GM19025 (cell line): ENCODE measurements around the gene HAS3.

Experiments
- ATAC-seq: cut with Tn5 transposase; IDR thresholded peaks from one replicate; pipeline ENCODE4 v1.9.1; 2021; ENCODE audit warnings: mild to moderate bottlenecking, low read depth, moderate library complexity; ENCODE audit not compliant: unreplicated experiment

The HAS3 gene

DNA sequence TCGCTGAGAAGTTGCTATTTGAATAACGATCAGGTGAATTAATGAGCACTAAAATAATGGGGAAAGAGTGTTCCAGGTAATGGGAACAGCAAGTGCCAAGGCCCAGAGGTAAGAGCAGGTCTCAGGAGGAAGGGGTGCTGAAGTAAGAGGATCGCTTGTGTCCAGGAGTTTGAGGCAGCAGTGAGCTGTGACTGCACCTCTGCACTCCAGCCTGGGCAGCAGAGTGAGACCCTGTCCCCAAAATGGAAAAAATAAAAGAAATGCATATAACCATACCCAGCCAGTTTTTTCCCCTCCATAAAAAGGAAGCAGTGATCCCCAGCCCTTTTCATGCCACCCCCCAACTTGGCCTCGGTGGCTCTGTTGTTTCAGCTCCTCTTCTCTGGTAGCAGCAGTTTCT lies 16.8 kb upstream of the HAS3 start:
- ATAC-seq, result no peak

DNA sequence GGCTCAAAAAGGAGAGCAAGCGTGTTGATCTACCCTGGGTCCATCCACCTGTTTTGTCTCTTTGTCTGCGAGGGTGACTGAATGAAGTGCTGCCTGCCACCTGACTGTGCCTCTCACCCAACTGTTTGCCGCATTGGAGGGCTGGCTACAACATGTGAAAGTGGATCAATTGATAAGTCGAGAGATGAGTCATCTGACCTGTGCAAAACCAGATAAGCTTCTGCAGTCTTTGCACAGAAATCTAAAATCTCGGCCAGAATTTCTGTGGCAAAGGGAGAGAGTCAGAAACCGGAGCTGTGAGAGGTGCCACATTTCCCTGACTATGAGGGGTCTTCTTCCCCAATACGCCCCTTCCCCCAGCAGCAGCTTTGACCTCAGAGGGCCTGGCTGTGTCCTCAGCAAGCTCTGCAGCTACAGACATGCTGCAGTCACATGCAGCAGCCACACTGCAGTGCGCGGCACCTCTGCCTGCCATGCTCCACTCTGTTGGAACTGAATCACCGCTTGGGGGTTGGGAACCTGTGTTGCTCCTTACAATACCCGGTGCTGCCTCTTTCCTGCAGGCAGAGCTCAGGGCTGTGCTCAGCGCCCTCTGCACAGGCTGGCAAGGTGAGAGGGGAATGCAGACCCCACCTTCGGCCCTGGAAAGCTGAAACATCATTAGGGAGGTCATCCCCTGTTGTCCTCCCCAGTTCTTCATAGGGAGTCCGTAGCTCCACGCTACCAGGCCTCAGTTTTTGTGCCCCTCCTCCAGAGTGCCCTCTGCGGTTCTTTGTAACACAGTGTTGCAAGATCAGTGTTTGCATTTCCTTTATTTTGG lies 16.2 kb upstream of the HAS3 start:
- no peak for ATAC-seq

DNA sequence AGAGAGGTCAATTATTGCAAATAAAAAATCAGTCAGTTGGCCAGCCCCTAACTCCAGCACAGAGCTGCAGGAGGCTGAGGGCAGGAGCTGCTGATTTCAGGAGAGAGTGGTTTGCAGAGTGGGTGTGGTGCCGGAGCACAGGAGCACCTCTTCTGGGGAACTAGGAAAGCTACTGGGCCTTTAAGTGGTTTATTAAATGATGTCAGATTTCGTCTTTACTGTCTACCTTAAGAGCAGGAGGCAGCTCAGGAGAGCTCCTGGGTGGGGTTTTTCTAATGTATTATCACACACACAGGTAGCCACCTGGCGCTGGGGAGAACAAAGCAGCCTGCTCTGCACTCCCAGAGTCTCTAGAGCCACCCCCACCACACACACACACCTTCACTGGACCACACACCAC lies 11.5 kb upstream of the HAS3 start:
- no peak for ATAC-seq

DNA sequence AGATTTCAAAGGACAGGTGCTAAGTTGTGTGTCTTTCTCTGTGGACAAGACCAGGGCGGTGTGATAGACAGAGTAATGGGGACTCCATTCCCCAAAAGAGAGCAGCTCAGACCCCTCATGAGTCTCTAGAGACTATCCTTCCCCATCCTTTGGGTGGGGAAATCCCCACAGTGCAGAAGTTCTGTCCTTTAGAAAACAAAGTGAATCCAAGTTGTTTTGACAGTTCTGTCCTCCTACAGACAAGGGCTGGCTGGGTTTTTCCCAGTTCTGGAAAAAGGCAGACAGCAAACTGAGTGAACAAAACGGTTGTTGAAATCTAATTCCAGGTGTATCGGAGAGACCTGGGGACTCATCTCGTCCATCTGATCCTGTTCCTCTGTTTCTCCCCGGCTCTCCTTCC lies 11.0 kb upstream of the HAS3 start:
- ATAC-seq, result no peak

DNA sequence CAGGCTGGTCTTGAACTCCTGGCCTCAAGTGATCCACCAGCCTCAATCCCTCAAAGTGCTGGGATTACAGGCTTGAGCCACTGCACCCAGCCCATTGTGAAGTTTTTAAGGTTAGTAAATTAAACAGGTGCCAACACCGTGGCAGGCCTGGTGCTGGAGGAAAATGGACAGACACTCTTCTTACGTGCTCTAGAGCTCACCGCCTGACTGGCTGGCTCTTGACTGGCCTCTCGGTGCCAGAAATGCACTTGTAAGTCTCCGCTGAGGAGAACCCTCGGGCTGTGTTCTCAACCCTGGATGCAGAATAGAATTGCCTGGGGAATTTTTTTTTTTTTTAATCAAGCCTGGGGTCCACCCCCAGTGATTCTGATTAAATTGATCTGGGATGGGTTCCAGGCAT lies 10.3 kb upstream of the HAS3 start:
- ATAC-seq, result no peak

DNA sequence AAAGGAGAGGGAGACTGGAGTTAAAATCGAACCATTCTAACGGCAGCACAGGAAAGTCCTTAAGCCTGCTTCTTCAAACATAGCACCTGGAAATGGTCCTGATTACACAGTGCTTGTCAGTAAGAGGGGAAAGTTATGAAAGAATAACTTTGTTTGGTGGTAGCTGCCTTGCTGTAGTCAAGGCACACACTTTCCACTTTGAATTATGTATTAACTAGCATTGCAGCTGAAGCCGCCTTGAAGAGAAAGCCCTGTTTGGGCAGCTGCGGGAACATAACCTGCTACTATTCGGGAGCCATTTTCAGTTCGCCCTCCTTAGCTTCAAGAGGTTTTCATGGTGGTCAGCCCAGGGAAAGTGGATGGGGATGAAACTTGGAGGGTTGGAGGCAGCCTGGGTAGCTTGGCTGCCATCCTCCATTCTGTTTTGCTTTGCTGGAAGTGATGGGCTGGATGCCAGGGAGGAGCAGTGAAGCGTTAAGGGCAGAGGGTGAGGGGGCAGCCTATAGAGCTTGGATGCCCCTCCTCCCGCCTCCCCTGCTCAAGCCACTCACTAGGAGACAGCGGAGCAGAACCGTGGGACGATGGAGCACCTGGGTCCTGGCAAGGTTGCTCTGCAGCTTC lies 5.3 kb upstream of the HAS3 start:
- ATAC-seq, result no peak

DNA sequence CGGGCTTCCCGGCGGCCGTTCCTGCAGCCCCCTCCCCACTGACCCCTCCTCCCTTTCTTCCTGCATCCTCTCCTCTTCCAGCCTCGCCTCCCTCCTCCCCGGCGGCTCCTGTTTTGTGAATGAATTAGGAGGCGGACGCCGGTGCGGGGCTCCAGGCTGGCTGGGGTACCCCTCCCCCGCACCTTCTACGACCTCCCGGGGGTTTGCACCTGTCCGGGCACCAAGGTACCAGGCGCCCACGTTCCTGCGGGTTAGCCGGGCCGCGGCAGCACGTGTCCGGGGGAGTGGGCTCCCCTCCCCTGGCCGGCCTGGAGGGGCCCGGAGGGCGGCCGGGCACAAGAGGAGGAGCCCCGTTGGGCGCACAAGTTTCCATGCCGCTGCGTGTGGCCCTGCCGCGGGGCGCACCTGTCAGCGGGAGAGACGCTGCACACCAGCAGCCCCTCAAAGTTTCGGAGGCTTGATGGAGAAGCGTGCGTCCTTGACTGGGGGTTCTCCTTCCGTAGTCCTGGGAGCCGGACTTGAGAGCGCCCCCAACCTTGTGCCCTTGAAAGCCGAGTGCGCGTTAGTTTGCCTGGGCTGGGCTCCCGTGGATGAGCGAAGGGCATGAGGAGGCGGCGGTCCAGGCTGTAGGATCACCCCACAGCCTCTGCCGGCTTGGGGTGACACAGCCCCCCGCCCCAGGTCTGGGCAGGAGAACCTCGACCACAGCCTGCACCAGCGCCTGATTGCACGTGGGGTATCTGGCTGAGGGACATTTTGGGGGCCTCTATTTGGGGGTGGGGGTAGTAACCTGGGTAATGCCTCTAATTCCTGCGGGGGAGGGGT lies 1.2 kb downstream of the HAS3 start:
- no peak for ATAC-seq

DNA sequence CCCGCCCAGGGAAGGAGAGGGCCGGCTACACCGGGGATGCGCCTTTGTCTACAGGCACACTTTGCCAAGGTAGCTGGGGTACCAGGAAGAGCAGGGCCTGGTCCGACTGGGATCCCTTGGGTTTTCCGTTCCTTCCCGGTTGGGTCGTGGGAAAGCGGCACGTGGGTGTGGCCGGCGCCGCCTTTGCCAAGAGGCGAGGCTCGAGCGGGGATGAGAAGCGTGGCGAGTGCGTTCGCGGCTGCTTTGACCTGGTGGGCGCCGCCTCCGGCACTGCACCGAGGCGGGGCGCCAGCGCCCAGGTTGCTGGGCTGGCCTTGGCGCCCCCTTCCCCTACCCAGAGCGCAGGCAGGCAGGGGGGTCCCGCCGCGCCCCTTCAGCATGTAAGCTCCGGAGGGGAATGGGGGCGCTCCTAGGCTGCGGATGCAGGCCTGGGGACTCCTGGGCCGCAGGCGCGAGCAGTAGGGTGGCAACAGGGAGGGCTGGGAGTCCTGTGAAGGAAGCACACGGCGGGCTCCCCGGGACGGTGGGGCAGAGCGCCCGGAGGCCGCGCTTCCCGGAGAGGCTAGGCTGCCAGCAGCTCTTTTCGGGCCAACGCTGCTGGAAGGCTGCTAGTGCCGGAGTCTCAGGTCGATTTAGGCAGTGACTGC lies 2.0 kb downstream of the HAS3 start:
- ATAC-seq, result no peak

DNA sequence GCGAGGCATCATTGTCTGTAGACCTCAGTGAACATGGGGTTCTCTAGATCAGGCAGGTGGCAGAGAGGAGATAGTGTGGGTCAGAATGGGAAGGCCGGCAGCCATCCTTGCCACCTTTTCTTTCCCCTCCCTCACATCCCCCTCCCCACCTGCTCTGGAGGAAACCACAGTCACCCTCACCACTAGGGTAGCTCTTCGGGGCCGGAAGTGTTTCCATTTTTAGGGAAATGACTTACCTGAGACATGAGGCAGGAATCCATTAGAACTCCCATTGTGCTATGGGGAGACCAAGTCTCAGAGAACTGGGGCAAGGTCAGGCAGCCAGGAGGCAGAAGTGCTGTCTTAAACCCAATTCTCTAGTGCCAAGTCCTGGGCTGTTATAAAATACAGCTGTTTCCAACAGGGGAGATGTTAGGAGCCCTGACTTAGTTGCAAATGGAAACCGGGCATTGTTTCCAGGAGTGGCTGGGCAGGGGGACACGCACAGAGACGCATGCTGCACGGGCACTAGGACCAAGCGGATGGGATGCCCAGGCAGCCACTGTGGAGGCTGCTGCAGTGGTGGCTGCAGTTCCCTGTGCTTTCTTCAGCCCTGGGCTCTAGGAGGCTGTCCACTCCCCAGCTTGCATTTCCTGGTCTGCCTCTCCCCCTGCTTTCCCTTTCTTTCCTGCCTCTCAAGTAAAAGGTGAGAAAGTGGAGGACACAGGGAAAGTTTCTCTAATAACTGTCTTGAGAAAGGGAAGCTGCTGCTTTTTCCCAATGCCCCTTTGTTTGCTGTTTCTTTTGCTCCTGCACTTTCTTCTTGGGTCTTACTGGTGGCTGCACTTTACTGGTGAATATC lies 2.8 kb downstream of the HAS3 start:
- ATAC-seq, result no peak

DNA sequence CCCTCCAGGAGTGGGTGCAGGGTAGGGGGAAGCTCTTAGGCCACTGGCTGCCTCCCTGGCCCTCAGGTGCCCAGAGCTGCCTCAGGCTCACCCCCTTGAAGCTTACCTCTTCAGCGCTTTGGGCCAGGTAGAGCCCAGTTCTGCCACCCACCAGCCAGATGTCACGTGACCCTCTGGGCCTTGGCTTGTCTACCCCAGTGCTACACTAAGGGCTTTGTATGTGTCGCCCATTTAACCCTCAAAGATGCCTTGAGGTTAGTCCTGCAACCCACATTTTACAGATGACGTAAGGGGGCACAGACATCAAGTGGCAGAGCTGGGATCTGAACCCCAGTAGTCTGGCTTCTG lies 3.4 kb downstream of the HAS3 start:
- ATAC-seq, result no peak

DNA sequence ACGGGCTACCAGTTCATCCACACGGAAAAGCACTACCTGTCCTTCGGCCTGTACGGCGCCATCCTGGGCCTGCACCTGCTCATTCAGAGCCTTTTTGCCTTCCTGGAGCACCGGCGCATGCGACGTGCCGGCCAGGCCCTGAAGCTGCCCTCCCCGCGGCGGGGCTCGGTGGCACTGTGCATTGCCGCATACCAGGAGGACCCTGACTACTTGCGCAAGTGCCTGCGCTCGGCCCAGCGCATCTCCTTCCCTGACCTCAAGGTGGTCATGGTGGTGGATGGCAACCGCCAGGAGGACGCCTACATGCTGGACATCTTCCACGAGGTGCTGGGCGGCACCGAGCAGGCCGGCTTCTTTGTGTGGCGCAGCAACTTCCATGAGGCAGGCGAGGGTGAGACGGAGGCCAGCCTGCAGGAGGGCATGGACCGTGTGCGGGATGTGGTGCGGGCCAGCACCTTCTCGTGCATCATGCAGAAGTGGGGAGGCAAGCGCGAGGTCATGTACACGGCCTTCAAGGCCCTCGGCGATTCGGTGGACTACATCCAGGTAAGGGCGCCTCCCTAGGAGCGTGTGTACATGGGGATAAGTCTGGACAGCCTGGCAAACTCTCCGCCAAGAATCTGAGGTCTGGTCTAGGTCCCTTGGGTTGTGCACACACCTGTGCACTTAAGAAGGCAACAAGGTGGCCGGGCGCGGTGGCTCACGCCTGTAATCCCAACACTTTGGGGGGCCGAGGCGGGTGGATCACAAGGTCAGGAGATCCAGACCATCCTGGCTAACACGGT lies 4.2 kb downstream of the HAS3 start:
- ATAC-seq, result no peak

DNA sequence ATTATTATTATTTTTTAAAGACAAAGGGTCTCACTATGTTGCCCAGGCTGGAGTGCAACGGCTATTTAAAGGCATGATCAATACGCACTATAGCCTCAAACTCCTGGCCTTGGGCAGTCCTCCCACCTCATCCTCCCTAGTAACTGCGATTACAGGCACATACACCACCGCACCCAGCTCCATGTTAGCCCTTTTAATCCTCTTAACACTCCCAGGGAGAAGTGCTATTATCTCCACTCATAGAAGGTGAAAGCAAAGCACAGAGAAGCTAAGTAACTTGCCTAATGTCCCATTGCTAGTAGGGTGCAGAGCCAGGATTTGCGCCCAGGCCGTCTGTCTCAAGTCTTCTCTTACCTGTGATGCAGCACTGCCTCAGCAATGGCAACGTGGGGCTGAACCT lies 5.0 kb downstream of the HAS3 start:
- ATAC-seq, result no peak

DNA sequence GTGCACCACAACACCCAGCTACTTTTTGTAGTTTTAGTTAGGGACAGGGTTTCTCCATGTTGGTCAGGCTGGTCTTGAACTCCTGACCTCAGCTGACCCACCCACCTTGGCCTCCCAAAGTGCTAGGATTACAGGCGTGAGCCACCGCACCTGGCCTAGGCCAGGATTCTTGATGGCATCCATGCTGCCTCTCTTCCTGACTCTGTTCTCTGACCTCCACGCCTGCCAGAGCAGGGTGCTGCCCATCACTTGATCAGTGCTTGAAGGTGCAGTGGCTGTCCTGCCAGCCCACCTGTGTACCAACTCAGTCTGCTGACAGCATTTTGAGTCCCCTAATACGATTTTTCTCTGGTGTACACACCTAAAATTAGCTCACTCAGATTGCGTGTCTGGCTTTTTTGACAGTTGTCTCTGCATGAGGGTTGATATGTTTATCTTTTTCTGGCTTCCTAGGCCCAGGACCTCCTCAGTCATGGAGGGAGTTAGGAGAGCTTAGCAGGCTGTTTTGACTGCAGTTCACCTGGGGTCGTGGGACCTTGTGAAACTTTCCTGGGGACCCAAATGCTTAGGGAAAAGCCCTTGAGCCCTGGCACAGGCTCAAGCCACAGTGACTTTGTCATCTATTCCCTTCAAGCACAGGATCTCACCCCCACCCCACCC lies 5.9 kb downstream of the HAS3 start:
- no peak for ATAC-seq

DNA sequence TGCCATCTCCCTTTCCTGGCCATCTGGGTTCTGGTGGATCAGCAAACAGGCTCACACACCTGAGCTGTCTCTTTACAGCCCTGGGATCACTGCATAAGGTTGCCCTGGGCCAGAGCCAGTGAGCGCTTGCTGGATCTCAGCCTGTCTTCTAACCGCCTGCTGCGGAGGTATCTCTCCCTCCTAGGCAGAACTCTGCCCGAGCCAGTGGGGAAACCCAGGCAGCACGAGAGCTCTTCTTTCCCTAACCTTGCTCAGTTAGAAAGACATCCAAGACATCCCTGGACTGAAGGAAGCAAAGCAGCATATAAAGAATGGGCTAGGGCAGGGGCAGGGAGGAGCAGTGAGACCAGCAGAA lies 6.4 kb downstream of the HAS3 start:
- no peak for ATAC-seq

DNA sequence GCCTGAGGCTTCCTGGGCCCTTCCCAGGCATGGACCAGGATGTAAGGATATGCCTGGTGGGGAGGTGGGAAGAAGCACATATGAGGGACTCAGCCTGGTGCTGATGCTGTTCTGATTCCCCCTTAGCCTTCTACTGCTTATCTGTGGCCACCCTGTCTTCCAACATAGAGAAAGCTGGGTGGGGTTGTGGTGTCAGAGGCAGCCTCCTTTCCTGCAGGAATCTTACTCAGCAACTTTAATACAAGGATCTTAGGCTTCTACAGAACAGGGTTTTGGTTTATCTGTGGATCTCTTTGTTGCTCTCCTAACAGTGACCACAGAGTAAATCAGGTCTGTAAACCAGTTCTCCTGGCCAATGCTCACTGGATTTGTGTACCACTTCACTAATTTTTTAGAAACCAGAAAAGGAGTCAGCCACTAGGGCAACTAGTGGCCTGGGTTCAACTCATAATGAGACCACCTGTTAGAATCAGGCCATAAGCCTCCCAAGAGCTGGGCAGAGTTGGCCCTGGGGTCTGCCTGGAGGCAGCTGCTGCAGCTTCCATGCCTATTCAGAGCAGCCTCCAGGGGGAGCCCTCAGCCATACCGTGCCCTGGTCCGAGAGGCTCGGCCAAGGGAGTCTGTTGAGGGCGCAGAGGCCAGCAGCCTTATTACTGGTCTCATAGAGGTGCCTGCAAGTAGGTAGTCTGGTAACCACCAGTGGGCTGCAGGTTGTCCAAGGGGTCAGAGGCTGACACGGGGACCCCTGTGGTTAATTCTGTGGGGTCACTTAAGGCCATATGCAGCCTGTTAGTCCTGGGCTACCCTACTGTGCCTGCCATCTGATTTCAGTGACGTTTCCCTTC lies 7.1 kb downstream of the HAS3 start:
- ATAC-seq, result no peak

DNA sequence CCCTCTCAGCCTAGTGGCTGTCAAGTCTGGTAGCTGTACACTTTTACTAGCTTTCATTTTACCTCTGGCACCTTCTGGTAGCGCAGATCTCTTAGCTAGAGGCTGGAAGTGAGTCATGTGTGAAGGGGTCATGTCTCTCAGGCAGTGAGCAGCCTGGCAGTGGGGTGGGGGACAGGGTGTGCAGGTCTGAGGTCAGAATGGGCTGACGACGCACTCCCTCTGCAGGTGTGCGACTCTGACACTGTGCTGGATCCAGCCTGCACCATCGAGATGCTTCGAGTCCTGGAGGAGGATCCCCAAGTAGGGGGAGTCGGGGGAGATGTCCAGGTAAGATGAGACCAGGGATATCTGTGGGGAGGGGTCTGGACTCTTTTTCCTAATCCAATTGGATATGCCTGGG lies 7.8 kb downstream of the HAS3 start:
- ATAC-seq, result no peak

DNA sequence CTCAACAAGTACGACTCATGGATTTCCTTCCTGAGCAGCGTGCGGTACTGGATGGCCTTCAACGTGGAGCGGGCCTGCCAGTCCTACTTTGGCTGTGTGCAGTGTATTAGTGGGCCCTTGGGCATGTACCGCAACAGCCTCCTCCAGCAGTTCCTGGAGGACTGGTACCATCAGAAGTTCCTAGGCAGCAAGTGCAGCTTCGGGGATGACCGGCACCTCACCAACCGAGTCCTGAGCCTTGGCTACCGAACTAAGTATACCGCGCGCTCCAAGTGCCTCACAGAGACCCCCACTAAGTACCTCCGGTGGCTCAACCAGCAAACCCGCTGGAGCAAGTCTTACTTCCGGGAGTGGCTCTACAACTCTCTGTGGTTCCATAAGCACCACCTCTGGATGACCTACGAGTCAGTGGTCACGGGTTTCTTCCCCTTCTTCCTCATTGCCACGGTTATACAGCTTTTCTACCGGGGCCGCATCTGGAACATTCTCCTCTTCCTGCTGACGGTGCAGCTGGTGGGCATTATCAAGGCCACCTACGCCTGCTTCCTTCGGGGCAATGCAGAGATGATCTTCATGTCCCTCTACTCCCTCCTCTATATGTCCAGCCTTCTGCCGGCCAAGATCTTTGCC lies 9.0 kb downstream of the HAS3 start:
- no peak for ATAC-seq

DNA sequence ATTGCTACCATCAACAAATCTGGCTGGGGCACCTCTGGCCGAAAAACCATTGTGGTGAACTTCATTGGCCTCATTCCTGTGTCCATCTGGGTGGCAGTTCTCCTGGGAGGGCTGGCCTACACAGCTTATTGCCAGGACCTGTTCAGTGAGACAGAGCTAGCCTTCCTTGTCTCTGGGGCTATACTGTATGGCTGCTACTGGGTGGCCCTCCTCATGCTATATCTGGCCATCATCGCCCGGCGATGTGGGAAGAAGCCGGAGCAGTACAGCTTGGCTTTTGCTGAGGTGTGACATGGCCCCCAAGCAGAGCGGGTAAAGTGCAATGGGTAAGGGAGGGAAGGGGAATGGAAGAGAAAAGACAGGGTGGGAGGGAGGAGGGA lies 9.5 kb downstream of the HAS3 start:
- no peak for ATAC-seq
